HG02981 (cell line): ENCODE data around the gene RFPL2.
"Not testable (repeated sequence)": the region's sequence is repeated elsewhere in the genome, so short reads cannot be mapped to it uniquely, and the experiment has no call there.

ENCODE experiments used
- ATAC-seq: cut with Tn5 transposase; IDR thresholded peaks from one replicate; pipeline ENCODE4 v1.9.1; 2021; ENCODE audit warnings: mild to moderate bottlenecking, moderate library complexity; ENCODE audit not compliant: unreplicated experiment

Gene RFPL2

DNA sequence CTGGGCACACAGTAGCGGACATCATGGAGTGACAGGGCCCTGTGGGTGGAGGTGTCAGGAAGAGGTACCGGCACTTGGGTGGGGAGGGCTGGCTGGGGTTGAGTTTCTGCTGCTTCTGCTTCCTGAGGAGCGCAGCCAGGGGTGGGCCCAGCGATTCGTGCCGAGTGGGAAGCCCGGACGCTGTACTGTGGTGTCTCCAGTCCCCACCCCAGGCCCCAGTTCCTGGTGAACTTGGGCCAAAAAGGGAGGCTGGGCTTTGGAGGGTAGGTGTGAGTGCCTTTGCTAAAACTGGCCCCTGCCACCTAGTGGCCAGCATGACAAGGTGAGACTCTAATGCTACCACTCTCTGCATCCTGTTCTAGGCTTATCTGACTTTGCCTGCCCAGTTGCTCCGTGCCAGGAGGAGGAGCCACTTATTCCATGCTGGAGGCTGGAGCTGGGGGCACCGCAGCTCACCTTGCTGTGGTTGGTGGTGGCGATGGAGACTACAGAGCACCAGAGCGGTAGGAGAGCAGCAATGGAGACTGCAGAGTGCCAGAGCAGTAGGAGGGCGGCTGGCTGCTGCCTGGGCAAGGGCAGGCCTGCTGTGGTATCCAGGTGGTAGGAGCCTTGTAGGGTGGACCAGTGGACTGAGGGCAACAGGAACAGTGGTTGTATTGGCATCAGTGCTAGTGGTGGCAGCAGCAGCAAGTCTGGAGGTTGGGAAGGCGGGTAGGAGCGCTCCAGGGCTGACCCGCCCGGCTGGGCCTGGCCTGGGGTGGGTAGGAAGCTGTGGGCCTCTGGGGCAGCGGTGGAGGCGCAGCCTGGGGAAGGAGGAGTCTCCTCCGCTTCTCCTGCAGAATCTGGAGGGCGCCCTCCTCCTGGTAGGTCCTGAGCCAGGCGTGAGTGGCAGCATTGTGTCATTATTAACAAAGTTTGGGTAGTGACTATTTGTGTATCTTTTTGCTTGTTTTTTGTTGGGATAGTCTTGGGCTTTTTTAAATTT, 2.2 kb upstream of the RFPL2 start:
- ATAC-seq = no peak

DNA sequence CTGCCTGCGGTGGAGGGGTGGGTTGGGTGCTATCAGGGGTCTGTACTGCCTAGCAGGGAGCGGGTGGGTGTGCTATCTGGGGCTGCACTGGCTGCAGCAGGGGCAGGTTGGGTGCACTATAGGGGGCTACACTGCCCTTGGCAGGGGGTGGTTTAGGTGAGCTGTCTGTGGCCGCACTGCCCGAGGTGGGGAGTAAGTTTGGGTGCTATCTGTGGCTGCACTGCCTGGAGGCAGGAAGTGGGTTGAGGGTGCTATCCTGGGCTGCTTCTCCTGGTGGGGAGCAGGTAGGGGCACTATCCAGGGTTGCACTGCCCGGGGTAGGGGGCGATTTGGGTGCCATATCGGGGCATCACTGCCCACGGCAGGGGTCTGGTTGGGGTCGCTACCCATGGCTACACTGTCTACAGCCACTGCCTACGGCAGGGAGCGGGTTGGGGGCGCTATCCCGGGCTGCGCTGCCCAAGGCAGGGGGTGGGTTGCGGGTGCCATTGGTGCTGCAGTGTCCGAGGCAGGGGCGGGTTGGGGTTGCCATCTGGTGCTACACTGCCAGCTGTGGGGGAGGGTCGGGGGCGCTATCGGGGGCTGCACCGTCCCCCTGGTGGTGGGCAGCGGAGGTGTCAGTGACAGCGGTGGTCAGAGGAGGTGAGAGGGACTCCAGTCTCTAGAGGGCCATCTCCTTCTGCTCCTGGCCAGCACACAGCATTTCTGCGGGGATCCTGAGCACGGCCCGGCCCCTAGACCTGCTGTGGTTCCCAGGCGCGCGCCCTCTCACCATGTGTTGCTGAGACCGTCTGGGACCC, 1.3 kb upstream of the RFPL2 start:
- ATAC-seq = no peak

- ATAC-seq = no peak
Measured at GRCh38 chr22:32204040-32204855, 625 bp downstream of the RFPL2 start.

- no peak for ATAC-seq
Measured at GRCh38 chr22:32203181-32204039, 1.5 kb downstream of the RFPL2 start.

GRCh38 chr22:32202539-32203180, 2.2 kb downstream of the RFPL2 start:
- no peak for ATAC-seq

DNA sequence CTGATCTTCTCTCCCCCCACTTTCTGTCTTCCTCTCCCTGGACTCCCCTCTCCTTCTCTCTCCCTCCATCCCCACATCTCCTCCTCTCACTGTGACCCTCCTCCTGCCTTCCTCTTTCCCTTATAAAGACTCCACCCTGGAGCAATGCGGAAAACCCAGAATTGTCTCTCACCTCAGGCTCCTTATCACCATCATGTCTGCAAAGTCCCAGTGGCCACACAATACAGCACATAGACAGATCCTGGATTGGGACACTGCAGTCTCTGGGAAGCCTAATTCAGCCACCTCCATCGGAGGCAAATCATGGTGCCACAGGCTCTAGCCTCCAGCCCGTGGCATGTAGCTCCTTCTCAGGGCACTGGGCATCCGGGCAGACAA, 2.7 kb downstream of the RFPL2 start:
- ATAC-seq = no peak

GRCh38 chr22:32200752-32201151, 4.1 kb downstream of the RFPL2 start:
- ATAC-seq = no peak

- no peak for ATAC-seq
Measured at GRCh38 chr22:32199961-32200360, 4.9 kb downstream of the RFPL2 start.

DNA sequence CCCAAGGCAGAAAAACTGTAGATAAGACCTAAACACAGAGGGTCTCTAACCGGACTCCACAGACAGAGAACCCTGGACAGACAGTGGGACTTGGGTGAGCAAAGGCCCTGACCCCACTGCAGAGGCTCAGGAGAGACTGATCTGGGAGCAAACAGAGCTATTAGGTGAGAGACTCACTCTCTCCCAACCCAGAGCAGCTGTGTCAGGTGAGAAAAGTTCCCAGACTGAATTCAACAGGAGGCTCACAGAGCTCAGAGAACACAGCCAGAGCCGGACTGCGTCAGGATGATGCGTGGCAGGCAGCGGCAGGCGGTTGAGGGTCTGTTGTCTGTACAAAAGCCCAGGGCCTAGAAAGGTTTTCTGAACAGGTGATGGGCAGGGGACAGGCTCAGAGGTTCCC, 5.5 kb downstream of the RFPL2 start:
- ATAC-seq = no peak

DNA sequence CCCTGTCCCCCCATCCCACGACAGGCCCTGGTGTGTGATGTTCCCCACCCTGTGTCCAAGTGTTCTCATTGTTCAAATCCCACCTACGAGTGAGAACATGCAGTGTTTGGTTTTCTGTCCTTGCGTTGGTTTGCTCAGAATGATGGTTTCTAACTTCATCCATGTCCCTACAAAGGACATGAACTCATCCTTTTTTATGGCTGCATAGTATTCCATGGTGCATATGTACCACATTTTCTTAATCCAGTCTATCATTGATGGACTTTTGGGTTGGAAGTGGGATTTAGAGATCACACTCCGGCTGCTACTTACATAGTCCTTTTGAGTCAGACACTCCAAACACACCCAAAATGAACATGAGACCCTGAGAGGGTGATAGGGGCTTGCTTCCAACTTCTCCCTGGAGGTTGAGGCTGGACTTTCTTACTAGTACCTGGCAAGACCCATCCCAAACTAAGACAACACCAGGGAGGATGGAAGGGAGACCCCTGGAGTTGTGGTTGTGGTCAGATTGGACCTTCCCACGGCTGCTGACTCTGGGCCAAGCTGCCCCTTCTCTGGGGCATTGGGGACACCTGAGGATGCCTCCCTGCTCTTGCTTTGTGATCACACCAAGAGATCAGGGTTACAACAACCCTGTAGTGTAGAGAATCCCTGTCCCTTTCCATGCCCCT, 7.2 kb downstream of the RFPL2 start:
- not testable (repeated sequence) for ATAC-seq

GRCh38 chr22:32195900-32196299, 9.0 kb downstream of the RFPL2 start:
- not testable (repeated sequence) for ATAC-seq

- not testable (repeated sequence) for ATAC-seq
Measured at GRCh38 chr22:32193346-32193745, 11.5 kb downstream of the RFPL2 start.

DNA sequence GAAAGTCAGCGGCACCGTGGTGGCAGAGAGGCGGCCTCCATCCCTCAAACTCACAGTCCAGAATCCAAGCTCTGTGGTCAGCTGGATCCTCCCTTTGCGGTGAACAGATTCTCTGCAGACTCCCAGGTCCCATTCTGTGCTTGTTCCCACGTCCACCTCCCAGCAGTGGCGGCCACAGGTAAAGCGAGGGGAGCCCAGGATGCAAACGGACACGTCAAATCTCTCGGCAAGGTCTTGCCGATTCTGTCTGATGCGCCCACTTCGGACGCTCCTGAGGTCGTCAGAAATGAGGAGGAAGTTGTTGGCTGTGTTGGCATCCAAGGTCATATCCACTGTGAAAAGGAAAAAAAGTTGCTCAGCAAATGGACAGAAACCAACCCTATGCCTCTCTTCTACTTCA, 13.9 kb downstream of the RFPL2 start:
- ATAC-seq = not testable (repeated sequence)

- no peak for ATAC-seq
Measured at GRCh38 chr22:32185821-32186220, 19.1 kb downstream of the RFPL2 start.

DNA sequence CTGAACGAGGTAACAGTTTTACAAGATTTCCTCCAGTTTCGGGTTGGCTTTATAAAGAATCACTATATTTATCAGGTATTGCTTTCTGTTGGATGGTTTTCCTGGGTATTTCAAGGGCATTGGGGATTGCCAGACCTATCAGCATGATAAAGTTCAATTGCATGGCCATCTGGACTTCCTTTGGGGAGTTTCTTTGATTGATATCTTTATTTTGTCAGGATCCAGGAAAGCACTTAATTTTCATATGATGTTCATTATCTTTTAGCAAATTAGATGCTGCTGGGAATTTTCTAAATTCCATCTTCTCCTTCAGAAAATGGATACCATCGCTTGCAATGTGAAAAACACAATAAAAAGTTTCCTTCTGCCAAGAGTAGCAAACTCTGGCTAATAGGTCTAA, 21.2 kb downstream of the RFPL2 start:
- ATAC-seq = no peak

DNA sequence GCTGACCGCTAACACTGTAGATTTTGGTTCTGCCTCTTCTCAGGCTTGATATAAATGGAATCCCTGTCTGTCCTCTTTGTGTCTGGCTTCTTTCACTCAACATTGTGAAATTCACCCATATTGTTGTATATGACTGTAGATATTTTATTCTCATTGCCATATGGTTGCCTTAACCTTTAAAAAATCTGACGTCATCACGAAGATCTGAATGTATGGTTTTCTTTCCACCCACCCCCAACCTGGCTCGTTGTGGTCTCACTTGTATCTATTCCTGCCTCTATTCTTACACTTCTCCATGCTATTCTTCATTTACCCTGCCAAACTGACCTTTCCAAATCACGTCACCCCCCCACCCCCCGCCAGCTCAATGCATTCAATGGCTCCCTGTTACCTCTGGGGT, 23.8 kb downstream of the RFPL2 start:
- ATAC-seq = no peak

DNA sequence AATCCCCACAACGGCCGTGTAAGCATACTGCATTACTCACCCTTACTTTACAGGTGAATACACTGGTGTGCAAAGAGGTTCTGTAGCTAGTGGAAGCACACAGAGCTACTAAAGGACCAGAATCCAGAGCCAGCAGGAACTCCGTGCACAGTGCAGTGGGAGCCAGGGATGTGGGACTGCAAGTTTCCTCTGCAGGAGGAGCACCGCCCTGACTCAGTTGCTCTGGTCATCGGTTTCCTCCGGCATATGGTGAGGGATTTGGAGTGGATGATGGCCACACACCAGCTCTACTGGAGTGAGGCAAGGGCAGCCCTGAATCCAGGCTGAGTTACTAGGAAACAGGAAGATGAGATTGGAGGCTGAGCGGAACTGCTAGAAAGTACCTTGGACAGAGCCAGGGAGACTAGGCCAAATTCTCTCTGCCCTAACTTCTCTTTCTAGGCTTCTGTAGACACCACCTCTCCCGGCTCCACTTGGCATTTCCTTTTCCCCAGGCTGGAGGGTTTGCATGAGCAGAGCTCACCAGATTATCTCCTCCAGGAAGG, 27.6 kb downstream of the RFPL2 start:
- ATAC-seq = no peak

GRCh38 chr22:32175683-32176644, 28.9 kb downstream of the RFPL2 start:
- no peak for ATAC-seq
